ENCODE results near the gene TFPI.

The TFPI gene

GRCh38 chr2:187502467-187502866, 51.8 kb downstream of the TFPI start:
- no peak for DNase-seq

GRCh38 chr2:187500585-187501359, 53.5 kb downstream of the TFPI start:
- DNase-seq: no peak

- DNase-seq: peak; percentile 63
Measured at GRCh38 chr2:187499941-187500532, 54.2 kb downstream of the TFPI start.

GRCh38 chr2:187497858-187498463, 56.3 kb downstream of the TFPI start:
- no peak for DNase-seq

GRCh38 chr2:187497140-187497539, 57.1 kb downstream of the TFPI start:
- no peak for DNase-seq

GRCh38 chr2:187495324-187495723, 58.9 kb downstream of the TFPI start:
- no peak for DNase-seq

GRCh38 chr2:187493877-187494568, 60.2 kb downstream of the TFPI start:
- DNase-seq: no peak

- no peak for DNase-seq
Measured at GRCh38 chr2:187493180-187493579, 61.1 kb downstream of the TFPI start.

GRCh38 chr2:187486241-187486640, 68.0 kb downstream of the TFPI start:
- DNase-seq: no peak

- DNase-seq: no peak
Measured at GRCh38 chr2:187485523-187485922, 68.7 kb downstream of the TFPI start.

DNA sequence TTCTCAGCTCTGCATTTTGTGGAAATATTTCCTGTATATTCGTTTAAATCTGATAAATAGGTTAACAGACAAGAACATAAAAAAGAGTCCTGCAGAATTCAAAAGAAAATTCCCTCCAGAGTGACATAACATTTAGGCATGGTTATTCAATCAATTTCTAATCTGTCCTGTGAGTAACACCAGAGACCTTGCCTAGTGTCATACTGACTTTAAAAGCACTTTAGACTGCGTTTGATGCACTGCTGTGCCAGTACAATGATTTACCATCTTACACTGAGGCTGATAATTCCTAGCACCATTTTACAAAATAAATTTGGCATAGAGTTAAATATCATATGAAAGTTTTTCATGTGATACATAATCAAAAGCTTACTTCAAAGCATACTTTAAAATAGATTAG, 70.7 kb downstream of the TFPI start:
- no peak for DNase-seq

- DNase-seq: no peak
Measured at GRCh38 chr2:187482796-187483195, 71.4 kb downstream of the TFPI start.

DNA sequence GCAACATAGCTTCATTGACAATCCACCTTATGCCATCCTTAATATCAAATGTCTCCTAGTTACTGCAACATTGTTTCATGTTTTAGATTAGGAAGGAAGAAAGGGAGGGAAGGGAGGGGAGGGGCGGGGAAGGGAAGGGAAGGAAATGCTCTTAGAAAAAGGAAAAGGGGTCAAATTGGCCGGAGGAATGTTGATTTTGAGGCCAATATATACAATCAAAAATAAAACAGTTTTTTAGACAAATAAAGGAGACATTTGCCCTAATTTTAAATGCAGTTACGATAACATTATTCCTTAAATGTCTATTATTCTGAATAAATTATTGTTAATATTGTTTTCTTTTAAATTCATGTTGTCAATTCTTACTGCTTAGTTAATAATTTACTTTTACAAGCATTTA, 72.7 kb downstream of the TFPI start:
- no peak for DNase-seq

DNA sequence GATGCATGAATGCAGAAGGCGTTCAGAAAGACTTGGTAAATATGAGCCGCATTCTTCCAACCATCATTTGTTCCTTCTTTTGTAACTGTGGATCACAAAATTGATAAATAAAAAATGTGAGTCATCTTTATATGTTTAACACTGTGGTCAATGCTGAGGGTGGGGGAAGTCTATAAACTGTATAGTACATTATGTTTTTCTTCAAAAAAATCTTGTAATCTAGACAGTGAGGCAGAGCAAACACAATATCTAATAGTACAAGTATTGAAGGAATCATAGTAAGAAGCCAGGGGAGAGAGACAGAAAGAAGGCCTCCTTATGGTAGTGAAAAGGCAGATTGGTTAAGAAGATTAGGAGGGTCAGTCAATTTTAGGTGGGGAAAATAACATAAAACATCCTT, 75.5 kb downstream of the TFPI start:
- no peak for DNase-seq

DNA sequence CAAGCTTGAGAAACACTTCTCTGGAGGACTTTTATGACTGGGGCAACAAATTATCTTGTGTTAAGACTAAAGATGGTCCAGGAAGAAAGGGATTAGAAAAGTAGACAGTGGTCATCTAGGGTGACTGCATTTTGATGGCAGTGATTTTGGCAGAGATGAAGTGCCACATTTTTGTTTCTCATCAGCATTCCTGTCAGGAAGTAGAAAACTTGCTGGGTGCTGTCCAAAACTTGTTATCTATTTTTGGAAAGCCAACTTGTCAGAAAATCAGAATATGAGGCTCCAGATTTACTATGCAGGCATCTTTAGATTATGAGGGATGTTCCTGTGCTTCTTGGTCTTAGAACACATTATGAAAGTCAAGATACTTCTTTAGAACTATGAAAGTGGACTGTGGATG, 77.2 kb downstream of the TFPI start:
- no peak for DNase-seq

GRCh38 chr2:187475499-187476248, 78.6 kb downstream of the TFPI start:
- DNase-seq: no peak

GRCh38 chr2:187470698-187471097, 83.5 kb downstream of the TFPI start:
- DNase-seq: no peak

- no peak for DNase-seq
Measured at GRCh38 chr2:187469538-187469937, 84.7 kb downstream of the TFPI start.

DNA sequence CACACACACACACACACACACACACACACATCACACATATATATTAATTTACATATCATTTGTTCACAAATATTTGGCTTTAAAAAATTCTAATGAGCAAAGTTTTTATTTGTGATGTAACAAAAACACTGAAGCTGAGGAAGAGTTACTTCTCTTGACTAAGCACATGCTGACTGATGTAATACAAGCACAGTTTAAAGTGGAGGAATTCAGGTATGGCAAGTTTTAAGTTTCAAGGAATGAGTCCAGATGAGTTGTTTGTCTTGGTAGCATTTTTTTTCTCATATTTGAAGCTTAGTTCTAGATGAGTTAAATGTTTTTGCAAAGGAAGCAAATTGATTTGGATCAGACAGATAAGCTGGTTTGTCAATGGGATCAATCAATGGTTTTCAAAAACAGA, 86.0 kb downstream of the TFPI start:
- DNase-seq: no peak

GRCh38 chr2:187466129-187466792, 88.0 kb downstream of the TFPI start:
- no peak for DNase-seq

DNA sequence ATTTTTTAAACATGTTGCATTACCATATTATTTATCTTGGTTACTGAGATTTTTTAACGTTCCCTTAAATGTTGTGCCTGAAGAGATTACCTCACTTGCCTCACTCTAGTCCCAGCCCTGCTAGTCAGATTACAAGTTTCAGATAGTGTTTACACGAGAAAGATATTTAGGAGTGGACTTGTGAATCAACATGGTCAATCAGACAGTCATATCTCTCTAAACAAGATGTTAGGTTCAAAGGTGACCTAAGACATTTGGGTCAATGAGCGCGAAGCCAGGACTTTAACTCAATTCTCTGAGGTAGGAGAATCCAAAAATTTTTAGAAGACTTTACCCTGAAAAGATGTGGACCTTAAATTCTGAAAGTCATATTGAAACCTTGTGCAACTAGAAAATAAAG, 91.4 kb downstream of the TFPI start:
- no peak for DNase-seq

Measured in activated CD8-positive, alpha-beta memory T cell treated with anti-CD3 and anti-CD28 coated beads for 24 hours (primary cell).